Measurements from ENCODE around the gene TTL.

TTL gene

GRCh38 chr2:112585400-112585799, 103.4 kb downstream of the TTL start:
- H3K4me3 ChIP-seq (replicated peaks; ENCODE audit: low read depth, low read length) = peak overlapping the region; percentile 69
- TF ChIP-seq CTCF (IDR thresholded peaks at IDR 0.05; ENCODE audit: low read depth, low read length, missing control alignments) = no peak
- DNase-seq (ENCODE audit: extremely low read depth, low read depth) = no peak

GRCh38 chr2:112585873-112586464, 104.0 kb downstream of the TTL start:
- no peak overlapping the region for H3K4me3 ChIP-seq (replicated peaks; ENCODE audit: low read depth, low read length)
- TF ChIP-seq CTCF (IDR thresholded peaks at IDR 0.05; ENCODE audit: low read depth, low read length, missing control alignments) = no peak
- no peak for DNase-seq (ENCODE audit: extremely low read depth, low read depth)

- TF ChIP-seq CTCF (IDR thresholded peaks at IDR 0.05; ENCODE audit: low read depth, low read length, missing control alignments) = no peak
- no peak overlapping the region for H3K4me3 ChIP-seq (replicated peaks; ENCODE audit: low read depth, low read length)
- DNase-seq (ENCODE audit: extremely low read depth, low read depth) = no peak
Measured at GRCh38 chr2:112588611-112589045, 106.7 kb downstream of the TTL start.

All from HFF-Myc (cell line).